Peyer's patch (tissue), 4 donors: ENCODE data around the gene CALR. TPM values are rescaled to one million over a fixed set of nuclear protein-coding genes. Genes with fewer than 3 reads are reported as not detected.
"Not testable (repeated sequence)": the region's sequence is repeated elsewhere in the genome, so short reads cannot be mapped to it uniquely, and the experiment has no call there.

ENCODE experiments used
- DNase-seq, 3 donors: peaks; one replicate each; pipeline ENCODE4 v3.0.0-alpha.2; 2017 to 2019
- H3K27ac ChIP-seq, 4 donors: fragments of 200-600 bp; sonication (generic); one replicate each; pipeline ENCODE4 v1.5.1; 2016 to 2019
- H3K27me3 ChIP-seq, 2 donors: fragments of 200-600 bp; sonication (generic); one replicate each; pipeline ENCODE4 v1.5.1; 2019
- H3K36me3 ChIP-seq, 3 donors: fragments of 200-600 bp; sonication (generic); one replicate each; pipeline ENCODE4 v1.5.1; 2016 to 2019
- H3K4me1 ChIP-seq, 4 donors: fragments of 200-600 bp; sonication (generic); one replicate each; pipeline ENCODE4 v1.5.1; 2016 to 2019
- H3K4me3 ChIP-seq, 4 donors: fragments of 200-600 bp; sonication (generic); 1 replicate in 3 of 4; 2 replicates in 1 of 4; pipeline ENCODE4 v1.5.1; 2016 to 2019; ENCODE audit warnings: mild to moderate bottlenecking in 1 of 4
- H3K9me3 ChIP-seq, 4 donors: fragments of 200-600 bp; sonication (generic); one replicate each; pipeline ENCODE4 v1.5.1; 2016 to 2019; ENCODE audit warnings: mild to moderate bottlenecking in 1 of 4
- POLR2A ChIP-seq, 2 donors: fragments of 450-650 bp; IDR thresholded peaks; one replicate each; pipeline ENCODE4 v1.5.1; 2017; ENCODE audit warnings: antibody characterized with exemption in 2 of 2, mild to moderate bottlenecking in 2 of 2, moderate library complexity in 2 of 2
- total RNA-seq, 4 donors: library from RNA; depleted of rRNA; stranded (reverse); fragments of >200 nt; gene quantifications; one replicate each; pipeline ENCODE4 v1.1.0, GENCODE V29; 2016
- TF ChIP-seq, protein P1 (sequence below), 6 experiments: fragments of 450-650 bp in 4 of 6; fragments of 200-600 bp in 2 of 6; sonication (generic) in 1 of 6; IDR thresholded peaks; one replicate each; pipeline ENCODE4 v1.5.1; 2017 to 2019; ENCODE audit warnings: antibody characterized with exemption in 6 of 6, mild to moderate bottlenecking in 3 of 6, moderate library complexity in 1 of 6

CALR gene
- total RNA-seq, 4 donors from 2014 or later, result 253 to 369 (median 359) TPM

GRCh38 chr19:12913851-12914690, 24.3 kb upstream of the CALR start:
- no peaks in the 10 kb centered on the region for H3K9me3 ChIP-seq
- no peak overlapping the region for H3K4me3 ChIP-seq
- peak in 2 of 3 donors; percentile 61 to 80 for DNase-seq
- TF ChIP-seq, protein P1, sequence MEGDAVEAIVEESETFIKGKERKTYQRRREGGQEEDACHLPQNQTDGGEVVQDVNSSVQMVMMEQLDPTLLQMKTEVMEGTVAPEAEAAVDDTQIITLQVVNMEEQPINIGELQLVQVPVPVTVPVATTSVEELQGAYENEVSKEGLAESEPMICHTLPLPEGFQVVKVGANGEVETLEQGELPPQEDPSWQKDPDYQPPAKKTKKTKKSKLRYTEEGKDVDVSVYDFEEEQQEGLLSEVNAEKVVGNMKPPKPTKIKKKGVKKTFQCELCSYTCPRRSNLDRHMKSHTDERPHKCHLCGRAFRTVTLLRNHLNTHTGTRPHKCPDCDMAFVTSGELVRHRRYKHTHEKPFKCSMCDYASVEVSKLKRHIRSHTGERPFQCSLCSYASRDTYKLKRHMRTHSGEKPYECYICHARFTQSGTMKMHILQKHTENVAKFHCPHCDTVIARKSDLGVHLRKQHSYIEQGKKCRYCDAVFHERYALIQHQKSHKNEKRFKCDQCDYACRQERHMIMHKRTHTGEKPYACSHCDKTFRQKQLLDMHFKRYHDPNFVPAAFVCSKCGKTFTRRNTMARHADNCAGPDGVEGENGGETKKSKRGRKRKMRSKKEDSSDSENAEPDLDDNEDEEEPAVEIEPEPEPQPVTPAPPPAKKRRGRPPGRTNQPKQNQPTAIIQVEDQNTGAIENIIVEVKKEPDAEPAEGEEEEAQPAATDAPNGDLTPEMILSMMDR (IDR thresholded peaks at IDR 0.05), result no peak
- no peak for TF ChIP-seq POLR2A (IDR thresholded peaks at IDR 0.05)
- no peaks in the 10 kb centered on the region for H3K27me3 ChIP-seq
- H3K4me1 ChIP-seq, result peaks cover 0 to 23% (median 3%) of the 10 kb centered on the region in 4 donors
- H3K27ac ChIP-seq, result peak overlapping the region; percentile 53 to 74 (median 66)
- H3K36me3 ChIP-seq, result no peaks in the 10 kb centered on the region

GRCh38 chr19:12915860-12916259, 22.5 kb upstream of the CALR start:
- DNase-seq, result not testable (repeated sequence)

GRCh38 chr19:12918253-12918652, 20.2 kb upstream of the CALR start:
- H3K27ac ChIP-seq, result no peak overlapping the region
- no peak for DNase-seq
- H3K27me3 ChIP-seq, result no peaks in the 10 kb centered on the region
- TF ChIP-seq, protein P1 (IDR thresholded peaks at IDR 0.05), result no peak
- no peak for TF ChIP-seq POLR2A (IDR thresholded peaks at IDR 0.05)
- no peak overlapping the region for H3K4me3 ChIP-seq
- H3K36me3 ChIP-seq, result peaks cover 0 to 12% (median 0%) of the 10 kb centered on the region in 3 donors
- no peaks in the 10 kb centered on the region for H3K9me3 ChIP-seq
- H3K4me1 ChIP-seq, result peaks cover 0 to 22% (median 3%) of the 10 kb centered on the region in 4 donors

More at GRCh38 chr19:12915860-12916259, 22.5 kb upstream of the CALR start:
- peaks cover 0 to 29% (median 3%) of the 10 kb centered on the region in 4 donors for H3K4me1 ChIP-seq
- H3K27ac ChIP-seq, H3K36me3 ChIP-seq, H3K27me3 ChIP-seq, H3K9me3 ChIP-seq, H3K4me3 ChIP-seq: not testable (repeated sequence)

GRCh38 chr19:12921047-12921446, 17.4 kb upstream of the CALR start:
- no peak for DNase-seq
- peaks cover 0 to 14% (median 0%) of the 10 kb centered on the region in 4 donors for H3K4me1 ChIP-seq
- no peaks in the 10 kb centered on the region for H3K27me3 ChIP-seq
- TF ChIP-seq, protein P1 (IDR thresholded peaks at IDR 0.05), result no peak
- TF ChIP-seq POLR2A (IDR thresholded peaks at IDR 0.05), result no peak
- peaks cover 0 to 40% (median 0%) of the 10 kb centered on the region in 3 donors for H3K36me3 ChIP-seq
- H3K4me3 ChIP-seq, result no peak overlapping the region
- no peaks in the 10 kb centered on the region for H3K9me3 ChIP-seq
- H3K27ac ChIP-seq, result no peak overlapping the region

- H3K27me3 ChIP-seq, result no peaks in the 10 kb centered on the region
- H3K4me1 ChIP-seq, result peaks cover 0 to 14% (median 0%) of the 10 kb centered on the region in 4 donors
- no peak for DNase-seq
- TF ChIP-seq, protein P1 (IDR thresholded peaks at IDR 0.05), result no peak
- no peak for TF ChIP-seq POLR2A (IDR thresholded peaks at IDR 0.05)
- H3K4me3 ChIP-seq, result no peak overlapping the region
- H3K27ac ChIP-seq, result no peak overlapping the region
- no peaks in the 10 kb centered on the region for H3K9me3 ChIP-seq
- H3K36me3 ChIP-seq, result peaks cover 0 to 57% (median 0%) of the 10 kb centered on the region in 3 donors
These were observed 15.4 kb upstream of the CALR start for GRCh38 chr19:12922959-12923358.

- TF ChIP-seq, protein P1 (IDR thresholded peaks at IDR 0.05), result no peak
- TF ChIP-seq POLR2A (IDR thresholded peaks at IDR 0.05), result no peak
- Histone ChIP-seq H3K27ac (no peak overlapping the region), H3K4me3 (no peak overlapping the region), H3K4me1 (peaks cover 0 to 7% (median 0%) of the 10 kb centered on the region in 4 donors), H3K36me3 (peaks cover 0 to 74% (median 0%) of the 10 kb centered on the region in 3 donors), H3K9me3 (no peaks in the 10 kb centered on the region), H3K27me3 (no peaks in the 10 kb centered on the region)
- no peak for DNase-seq
These were observed 13.6 kb upstream of the CALR start for GRCh38 chr19:12924621-12925310.
